Endothelial cell of umbilical vein (primary cell): ENCODE measurements around the gene MGAT5. TPM values are rescaled to one million over a fixed set of nuclear protein-coding genes. Genes with fewer than 3 reads are reported as not detected.

Source experiments
- BruUV-seq: library from RNA; stranded (reverse); fragments of 400-500 nt; replicated peaks from 2 replicates; lab custom pipeline; 2021; lab: Mats Ljungman, UMichigan
- CTCF ChIA-PET: fragments of 300-600, 350-600 bp; sonication (Branson Sonifier 250); formaldehyde crosslinking; loops from one replicate; lab custom pipeline; 2021; ENCODE audit warnings: antibody characterized with exemption, inconsistent platforms; lab: Charles Lee
- POLR2A ChIA-PET: fragments of 300-600, 350-600 bp; sonication (Branson Sonifier 250); formaldehyde crosslinking; loops from one replicate; lab custom pipeline; 2021; ENCODE audit warnings: antibody characterized with exemption, inconsistent platforms; lab: Charles Lee
- DNase-seq: peaks from one replicate; pipeline ENCODE4 v3.0.0-alpha.2; 2011; ENCODE audit warnings: low read depth, low spot score
- FAIRE-seq: peaks from 2 replicates; lab custom pipeline; 2011; peaks lifted over from hg19 to GRCh38; lab: Jason Lieb, UNC
- H2AFZ ChIP-seq: 2 replicates; pipeline ENCODE4 v1.6.0; 2012; ENCODE audit warnings: low read depth, low read length, control low read depth, inconsistent platforms
- H3K27ac ChIP-seq: 2 replicates; pipeline ENCODE4 v1.5.1; 2011; ENCODE audit warnings: low read depth, mild to moderate bottlenecking, control low read depth, low read length, moderate library complexity; ENCODE audit not compliant: insufficient read depth
- H3K27me3 ChIP-seq, 2 experiments: 2 replicates each; pipeline versions ENCODE4 v1.6.0 to v1.6.1; 2011; ENCODE audit warnings: low read length in 2 of 2, mixed read lengths in 1 of 2; ENCODE audit not compliant: control insufficient read depth in 2 of 2, insufficient read depth in 2 of 2
- H3K36me3 ChIP-seq, 2 experiments: 2 replicates in 1 of 2; 3 replicates in 1 of 2; pipeline ENCODE4 v1.5.1; 2011; ENCODE audit warnings: low read length in 2 of 2, mild to moderate bottlenecking in 1 of 2, moderate library complexity in 1 of 2; ENCODE audit not compliant: control insufficient read depth in 2 of 2, insufficient read depth in 2 of 2; ENCODE audit errors: extremely low read depth in 1 of 2
- H3K4me1 ChIP-seq: 3 replicates; pipeline ENCODE4 v1.5.1; 2011; ENCODE audit warnings: mild to moderate bottlenecking, low read length; ENCODE audit not compliant: control insufficient read depth, insufficient read depth; ENCODE audit errors: extremely low read depth
- H3K4me2 ChIP-seq: 2 replicates; pipeline ENCODE4 v1.6.1; 2011; ENCODE audit warnings: low read length, control low read depth, mixed read lengths; ENCODE audit not compliant: insufficient read depth
- H3K4me3 ChIP-seq, 3 experiments: fragments of 200-600 bp in 1 of 3; sonication (generic), shearing (Covaris generic) in 1 of 3; replicated peaks in 1 of 3; 2 replicates each; pipeline ENCODE4 v1.5.1; 2011 to 2016; ENCODE audit warnings: control low read depth in 3 of 3, low read length in 3 of 3, mild to moderate bottlenecking in 2 of 3, inconsistent platforms in 1 of 3, low read depth in 1 of 3, moderate library complexity in 1 of 3; ENCODE audit not compliant: insufficient read depth in 1 of 3
- H3K79me2 ChIP-seq: 2 replicates; pipeline ENCODE4 v1.6.0; 2012; ENCODE audit warnings: low read length, inconsistent platforms; ENCODE audit not compliant: control insufficient read depth, insufficient read depth
- H3K9ac ChIP-seq: replicated peaks from 2 replicates; pipeline ENCODE3; 2011; ENCODE audit warnings: low read length, control low read depth; ENCODE audit not compliant: insufficient read depth; ENCODE audit errors: extremely low read depth
- H3K9me1 ChIP-seq: replicated peaks from 3 replicates; pipeline ENCODE4 v1.6.0; 2011; ENCODE audit warnings: mild to moderate bottlenecking, low read length; ENCODE audit not compliant: control insufficient read depth, insufficient read depth; ENCODE audit errors: extremely low read depth
- H3K9me3 ChIP-seq: replicated peaks from 2 replicates; pipeline ENCODE4 v1.5.1; 2012; ENCODE audit warnings: low read length, inconsistent platforms; ENCODE audit not compliant: control insufficient read depth, insufficient read depth
- H4K20me1 ChIP-seq: replicated peaks from 2 replicates; pipeline ENCODE3; 2011; ENCODE audit warnings: mild to moderate bottlenecking, low read length; ENCODE audit not compliant: control insufficient read depth, insufficient read depth; ENCODE audit errors: extremely low read depth
- EZH2 ChIP-seq: IDR thresholded peaks from 2 replicates; pipeline ENCODE4 v1.6.1; 2012; ENCODE audit warnings: borderline replicate concordance, low read depth, mild to moderate bottlenecking, moderate library complexity, low read length, inconsistent platforms; ENCODE audit not compliant: severe bottlenecking
- FOS ChIP-seq: IDR thresholded peaks from 2 replicates; pipeline ENCODE4 v1.6.1; 2011; ENCODE audit warnings: mild to moderate bottlenecking, low read length, moderate library complexity, borderline replicate concordance; ENCODE audit not compliant: insufficient read depth
- GATA2 ChIP-seq: IDR thresholded peaks from 2 replicates; pipeline ENCODE4 v1.7.0; 2011; ENCODE audit warnings: low read depth, mild to moderate bottlenecking, moderate library complexity, mixed read lengths, low read length; ENCODE audit not compliant: insufficient read length, insufficient read depth
- JUN ChIP-seq: IDR thresholded peaks from 2 replicates; pipeline ENCODE4 v1.6.1; 2011; ENCODE audit warnings: borderline replicate concordance, low read depth; ENCODE audit not compliant: insufficient read length, insufficient read depth
- MYC ChIP-seq: IDR thresholded peaks from one replicate; pipeline ENCODE4 v1.6.1; 2011; ENCODE audit warnings: mild to moderate bottlenecking, low read depth, low read length
- POLR2A ChIP-seq: IDR thresholded peaks from 2 replicates; pipeline ENCODE4 v1.6.1; 2012; ENCODE audit warnings: low read depth, mild to moderate bottlenecking, control low read depth, low read length
- POLR2AphosphoS5 ChIP-seq: IDR thresholded peaks from 2 replicates; pipeline ENCODE4 v1.6.1; 2012; ENCODE audit warnings: low read depth, mild to moderate bottlenecking, control low read depth, low read length, moderate library complexity; ENCODE audit not compliant: insufficient read depth
- dilution Hi-C: fragments of 300-500 bp; cut with MboI; formaldehyde crosslinking; loops from one replicate; pipeline ENCODE4 v1.15.0; 2019; ENCODE audit warnings: low sequenced_read_pairs; ENCODE audit not compliant: extremely low pct_ligation_motif_present
- intact Hi-C: fragments of 100-400 bp; cut with micrococcal nuclease; formaldehyde crosslinking; loops from one replicate; pipeline ENCODE4 v1.10.0; 2022
- polyA plus RNA-seq, 4 experiments: library from polyadenylated mRNA; depleted of rRNA in 3 of 4; stranded (reverse) in 3 of 4; unstranded in 1 of 4; fragments of >200 nt; gene quantifications; 2 replicates each; pipeline versions ENCODE4 v1.2.1 to v1.2.3, GENCODE V29; 2011 to 2012; ENCODE audit warnings: missing spikeins in 1 of 4
- total RNA-seq: library from RNA; stranded (reverse); gene quantifications from 2 replicates; pipeline ENCODE4 v1.2.3, GENCODE V29; 2021
- TF ChIP-seq, protein P1 (sequence below): IDR thresholded peaks from 2 replicates; pipeline ENCODE4 v1.6.1; 2011; ENCODE audit not compliant: insufficient read depth, insufficient read length
- TF ChIP-seq, protein P2 (sequence below), 2 donors: IDR thresholded peaks; 1 replicate in 1 of 2; 2 replicates in 1 of 2; pipeline ENCODE4 v1.5.1; 2011; ENCODE audit warnings: low read length in 2 of 2, mild to moderate bottlenecking in 2 of 2, moderate library complexity in 2 of 2, control low read depth in 1 of 2, inconsistent platforms in 1 of 2, low read depth in 1 of 2; ENCODE audit not compliant: insufficient read depth in 1 of 2; ENCODE audit errors: extremely low read depth in 1 of 2

The MGAT5 gene
- total and polyA plus RNA-seq, 2 donors (not counting 3 experiments of a cell fraction or from before 2014, with no cell fraction given), result 17.7 to 84.1 TPM

DNA sequence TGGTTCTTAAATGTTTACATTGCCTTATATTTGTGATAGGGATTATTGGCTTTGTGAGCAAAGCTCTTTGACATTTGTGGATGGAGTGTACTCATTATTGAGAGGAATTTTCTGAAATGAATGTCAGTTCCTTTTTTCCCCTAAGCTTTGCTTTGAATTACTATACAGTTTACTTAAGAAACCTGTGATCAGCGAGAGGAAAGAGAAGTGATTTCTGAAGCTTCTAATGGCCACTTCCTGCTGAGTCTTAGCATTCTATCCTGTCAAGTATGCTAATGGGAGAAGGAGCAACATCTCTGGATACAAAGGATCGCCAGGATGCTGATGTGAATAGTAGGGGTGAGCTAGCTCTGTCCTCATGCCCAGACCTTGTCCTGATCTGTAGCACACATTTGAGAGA, 47.8 kb upstream of the MGAT5 start:
- TF ChIP-seq POLR2A (no peak), MYC (no peak), EZH2 (no peak), GATA2 (no peak)
- Histone ChIP-seq H4K20me1 (peaks cover 2% of the 10 kb centered on the region), H3K4me2 (no peak overlapping the region), H3K4me3 (no peak overlapping the region), H2AFZ (no peak overlapping the region), H3K9ac (no peak overlapping the region), H3K36me3 (no peaks in the 10 kb centered on the region), H3K9me1 (no peaks in the 10 kb centered on the region), H3K79me2 (peaks cover 7% of the 10 kb centered on the region), H3K9me3 (no peaks in the 10 kb centered on the region), H3K27me3 (no peaks in the 10 kb centered on the region), H3K4me1 (peaks cover 5% of the 10 kb centered on the region), H3K27ac (no peak overlapping the region)
- FAIRE-seq (no peak), DNase-seq (no peak)
- intact Hi-C loops (loop anchor here (5.0 kb wide), 4 partner anchors 89 to 319 kb away; no protein-coding TSS in a partner anchor), dilution Hi-C loops (no loop called here)
- no TSS peak for BruUV-seq
- ChIA-PET CTCF (interaction anchor here (1.1 to 4.4 kb wide), 15 partner anchors 9 to 319 kb away, joined by 3 to 210 read pairs (median 7); no protein-coding TSS in a partner anchor), POLR2A (no interaction called here)

DNA sequence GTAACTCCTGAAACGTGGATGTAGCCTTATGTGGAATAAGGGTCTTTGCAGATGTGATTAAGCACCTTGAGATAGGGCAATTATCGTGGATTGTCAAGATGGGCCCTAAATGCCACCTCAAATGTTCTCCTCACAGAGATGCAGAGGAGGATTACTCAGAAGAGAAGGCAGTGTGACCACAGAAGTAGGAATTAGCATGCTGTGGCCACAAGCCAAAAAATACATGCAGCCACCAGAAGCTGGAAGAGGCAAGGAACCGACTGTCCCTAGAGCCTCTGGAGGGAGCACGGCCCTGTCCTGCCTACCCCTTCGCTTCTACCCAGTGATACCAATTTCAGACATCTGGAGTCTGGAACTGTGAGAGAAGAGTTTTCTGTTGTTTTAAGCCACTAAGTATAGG, 47.3 kb upstream of the MGAT5 start:
- Histone ChIP-seq H3K4me3 (no peak overlapping the region), H3K9ac (no peak overlapping the region), H3K27me3 (no peaks in the 10 kb centered on the region), H2AFZ (no peak overlapping the region), H3K4me1 (peaks cover 5% of the 10 kb centered on the region), H4K20me1 (peaks cover 2% of the 10 kb centered on the region), H3K27ac (no peak overlapping the region), H3K36me3 (no peaks in the 10 kb centered on the region), H3K4me2 (no peak overlapping the region), H3K9me1 (no peaks in the 10 kb centered on the region), H3K79me2 (peaks cover 7% of the 10 kb centered on the region), H3K9me3 (no peaks in the 10 kb centered on the region)
- dilution Hi-C loops (no loop called here), intact Hi-C loops (loop anchor here (5.0 kb wide), 4 partner anchors 89 to 319 kb away; no protein-coding TSS in a partner anchor)
- peak; percentile 88 for FAIRE-seq
- peak; percentile 37 for DNase-seq
- no TSS peak for BruUV-seq
- POLR2A ChIA-PET, result no interaction called here
- CTCF ChIA-PET, result interaction anchor here (0.8 to 4.4 kb wide), 23 partner anchors 8 to 320 kb away, joined by 3 to 210 read pairs (median 5); no protein-coding TSS in a partner anchor
- TF ChIP-seq POLR2A (no peak), FOS (no peak), MYC (no peak), POLR2AphosphoS5 (no peak), JUN (no peak), GATA2 (no peak), EZH2 (no peak)
- TF ChIP-seq, protein P1, sequence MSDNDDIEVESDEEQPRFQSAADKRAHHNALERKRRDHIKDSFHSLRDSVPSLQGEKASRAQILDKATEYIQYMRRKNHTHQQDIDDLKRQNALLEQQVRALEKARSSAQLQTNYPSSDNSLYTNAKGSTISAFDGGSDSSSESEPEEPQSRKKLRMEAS, result no peak
- TF ChIP-seq, protein P2, sequence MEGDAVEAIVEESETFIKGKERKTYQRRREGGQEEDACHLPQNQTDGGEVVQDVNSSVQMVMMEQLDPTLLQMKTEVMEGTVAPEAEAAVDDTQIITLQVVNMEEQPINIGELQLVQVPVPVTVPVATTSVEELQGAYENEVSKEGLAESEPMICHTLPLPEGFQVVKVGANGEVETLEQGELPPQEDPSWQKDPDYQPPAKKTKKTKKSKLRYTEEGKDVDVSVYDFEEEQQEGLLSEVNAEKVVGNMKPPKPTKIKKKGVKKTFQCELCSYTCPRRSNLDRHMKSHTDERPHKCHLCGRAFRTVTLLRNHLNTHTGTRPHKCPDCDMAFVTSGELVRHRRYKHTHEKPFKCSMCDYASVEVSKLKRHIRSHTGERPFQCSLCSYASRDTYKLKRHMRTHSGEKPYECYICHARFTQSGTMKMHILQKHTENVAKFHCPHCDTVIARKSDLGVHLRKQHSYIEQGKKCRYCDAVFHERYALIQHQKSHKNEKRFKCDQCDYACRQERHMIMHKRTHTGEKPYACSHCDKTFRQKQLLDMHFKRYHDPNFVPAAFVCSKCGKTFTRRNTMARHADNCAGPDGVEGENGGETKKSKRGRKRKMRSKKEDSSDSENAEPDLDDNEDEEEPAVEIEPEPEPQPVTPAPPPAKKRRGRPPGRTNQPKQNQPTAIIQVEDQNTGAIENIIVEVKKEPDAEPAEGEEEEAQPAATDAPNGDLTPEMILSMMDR (IDR thresholded peaks at IDR 0.05; ENCODE audit: extremely low read depth in 1 of 2, insufficient read depth in 1 of 2, low read depth in 1 of 2, low read length in 2 of 2), result no peak
